ENCODE data around the gene IKZF3. TPM values are rescaled to one million over a fixed set of nuclear protein-coding genes. Genes with fewer than 3 reads are reported as not detected.

IKZF3 gene
- total RNA-seq, 1 experiment from 2014 or later, result 0.22 TPM

- no peaks in the 10 kb centered on the region for H3K36me3 Mint-ChIP-seq (ENCODE audit: insufficient read depth in 1 of 3, low read depth in 3 of 3)
- Histone ChIP-seq H3T11ph (ENCODE audit: low read length) (no peak overlapping the region), H3K23me2 (ENCODE audit: insufficient read length, low read depth, low read length, poor library complexity, severe bottlenecking) (no peaks in the 10 kb centered on the region), H2BK12ac (ENCODE audit: insufficient read length, low read depth, low read length) (no peak overlapping the region), H3K79me1 (ENCODE audit: insufficient read depth, low read depth, low read length, poor library complexity, severe bottlenecking) (no peaks in the 10 kb centered on the region), H3K56ac (ENCODE audit: insufficient read length, low read depth, low read length) (no peak overlapping the region), H3K9ac (ENCODE audit: extremely low read depth, insufficient read length, low read length) (no peak overlapping the region), H2AFZ (ENCODE audit: low read length) (no peak overlapping the region), H3K79me2 (ENCODE audit: insufficient read depth, low read length) (no peaks in the 10 kb centered on the region), H2BK20ac (ENCODE audit: low read depth, low read length, poor library complexity, severe bottlenecking) (no peak overlapping the region), H3K27ac (ENCODE audit: insufficient read length, low read depth, low read length) (no peak overlapping the region), H4K8ac (replicated peaks; ENCODE audit: insufficient read length, low read depth, low read length) (no peak overlapping the region), H4K91ac (ENCODE audit: insufficient read length, low read depth, low read length) (no peak overlapping the region), H3K14ac (ENCODE audit: insufficient read depth, low read length) (no peak overlapping the region), H3K27me3 (ENCODE audit: insufficient read depth, low read length) (no peaks in the 10 kb centered on the region), H2BK15ac (ENCODE audit: low read depth, low read length) (no peak overlapping the region), H4K5ac (ENCODE audit: insufficient read length, low read depth, low read length) (no peak overlapping the region), H3K4me2 (ENCODE audit: insufficient read depth, insufficient read length, low read length) (no peak overlapping the region), H3K9me3 (ENCODE audit: control insufficient read depth, low read depth, low read length) (no peaks in the 10 kb centered on the region), H3K4me1 (ENCODE audit: insufficient read depth, low read length) (no peaks in the 10 kb centered on the region), H2BK5ac (ENCODE audit: insufficient read length, low read length) (no peak overlapping the region), H2BK120ac (ENCODE audit: low read depth, low read length, poor library complexity, severe bottlenecking) (no peak overlapping the region), H3K23ac (ENCODE audit: insufficient read length, low read depth, low read length) (no peak overlapping the region), H4K20me1 (ENCODE audit: control insufficient read depth, insufficient read depth, insufficient read length) (no peaks in the 10 kb centered on the region), H3K18ac (ENCODE audit: insufficient read length, low read depth, low read length) (no peak overlapping the region), H2AK5ac (ENCODE audit: insufficient read length, low read length) (no peak overlapping the region), H3K4ac (ENCODE audit: low read depth, low read length) (no peak overlapping the region)
- TF ChIP-seq CTCF (conservative IDR thresholded peaks at IDR 0.05), result no peak
- H3K27me3 Mint-ChIP-seq (ENCODE audit: low read depth), result peaks cover 19% of the 10 kb centered on the region
- no peaks in the 10 kb centered on the region for H3K9me3 Mint-ChIP-seq
- no peak overlapping the region for H3K4me3 Mint-ChIP-seq
- no CpG with 5 or more reads among the region's 3 CpGs for WGBS (ENCODE audit: extremely low coverage, insufficient read length, low lambda C conversion rate)
- peaks cover 3 to 6% of the 10 kb centered on the region in 2 experiments; a peak in 3 of 4 replicates for H3K4me1 Mint-ChIP-seq
- no peak for DNase-seq
- no peak overlapping the region for H3K27ac Mint-ChIP-seq
Observed at GRCh38 chr17:39767147-39767546, 97.0 kb downstream of the IKZF3 start.

All from H9 (cell line).